Hepatocyte (in vitro differentiated cells): Measurements from ENCODE around the gene CKB.

Experiments
- CTCF ChIP-seq: fragments of 200-600 bp; sonication (generic); IDR thresholded peaks from 2 replicates; pipeline ENCODE4 v1.5.1; 2016; ENCODE audit warnings: antibody characterized with exemption, mild to moderate bottlenecking; ENCODE audit not compliant: poor library complexity
- EZH2phosphoT487 ChIP-seq: fragments of 200-600 bp; sonication (generic); IDR thresholded peaks from one replicate; pipeline ENCODE4 v1.6.1; 2018; ENCODE audit warnings: antibody characterized with exemption, mild to moderate bottlenecking, low read depth, moderate library complexity; ENCODE audit not compliant: unreplicated experiment, severe bottlenecking

GRCh38 chr14:103539056-103539825, 16.6 kb upstream of the CKB start:
- TF ChIP-seq CTCF = no peak
- TF ChIP-seq EZH2phosphoT487 = no peak
